DMS53 treated with DMSO at 0.1 percent for 48 hours (cell line): ENCODE data around the gene HS3ST4.

Source experiments
- DNase-seq: peaks from one replicate; lab custom pipeline; 2025; ENCODE audit not compliant: unreplicated experiment; lab: John Stamatoyannopoulos, UW

HS3ST4 gene

GRCh38 chr16:26158142-26158759 lies 466.5 kb downstream of the HS3ST4 start:
- DNase-seq: no peak

GRCh38 chr16:26161461-26162180 lies 469.9 kb downstream of the HS3ST4 start:
- DNase-seq: no peak

- DNase-seq: no peak
Measured at GRCh38 chr16:26169473-26169872, 477.7 kb downstream of the HS3ST4 start.

GRCh38 chr16:26175944-26176343 lies 484.2 kb downstream of the HS3ST4 start:
- DNase-seq: no peak

DNA sequence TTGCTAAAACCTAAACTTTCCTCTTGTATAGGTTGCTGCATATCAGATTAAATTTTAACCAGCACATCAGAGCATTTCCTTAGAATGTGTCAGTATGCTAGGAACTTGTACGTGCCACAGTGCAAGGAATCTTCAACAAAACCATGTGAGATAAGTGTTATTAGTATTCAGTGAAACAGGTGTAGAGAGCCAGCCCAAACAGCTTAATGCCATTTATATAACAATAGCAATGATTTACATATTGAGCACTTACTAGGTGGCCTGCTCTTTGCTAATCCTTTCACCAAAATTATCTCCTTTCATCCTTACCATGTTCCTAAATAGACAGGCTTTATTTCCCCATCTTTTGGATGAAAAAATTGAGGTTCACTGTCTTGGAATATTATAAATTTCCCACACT lies 485.7 kb downstream of the HS3ST4 start:
- no peak for DNase-seq

DNA sequence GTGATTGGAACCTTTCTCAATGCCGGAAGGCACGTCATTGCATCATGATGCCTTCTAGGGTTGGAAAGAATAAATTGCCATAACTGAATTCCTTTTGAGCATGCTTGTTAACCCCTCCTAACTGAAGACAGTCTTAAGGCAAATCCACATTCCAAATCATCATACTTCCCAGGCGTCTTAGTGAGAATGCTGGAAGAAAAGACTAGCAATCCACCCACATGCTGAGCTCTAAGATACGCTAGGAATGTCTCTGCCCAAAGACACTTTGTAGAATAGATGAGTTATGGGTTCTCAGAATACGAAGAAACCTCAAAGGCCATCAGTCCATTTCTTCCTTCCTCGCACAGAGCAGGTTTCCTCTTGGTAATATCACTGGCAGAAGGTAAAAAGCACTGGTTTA lies 486.5 kb downstream of the HS3ST4 start:
- no peak for DNase-seq

DNA sequence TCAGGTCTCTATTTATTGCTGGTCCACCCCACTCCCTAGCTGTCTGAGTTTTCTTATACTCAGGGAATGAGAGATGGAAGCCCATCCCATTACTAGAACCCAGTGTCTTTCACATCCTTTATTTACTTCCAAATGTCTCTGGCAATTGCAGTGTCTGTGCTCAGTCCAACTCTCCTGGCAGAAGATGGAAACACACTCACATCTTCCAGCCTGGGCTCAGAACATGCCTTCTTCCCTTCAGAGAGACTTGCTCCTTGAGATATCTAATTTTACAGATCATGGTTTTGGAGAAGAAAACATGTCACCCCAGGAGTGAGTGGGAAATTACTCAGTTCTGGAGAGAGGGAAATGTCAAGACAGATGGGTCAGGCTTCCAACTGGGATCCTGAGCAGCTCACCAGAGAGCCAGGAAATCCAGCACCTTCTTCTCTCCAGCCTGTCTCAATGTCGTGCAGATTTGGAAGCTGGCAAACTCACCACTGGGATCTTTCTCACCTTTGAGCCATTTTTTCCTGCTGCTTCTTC lies 494.4 kb downstream of the HS3ST4 start:
- no peak for DNase-seq
